ENCODE measurements around the gene TUBB3.
"Not testable (repeated sequence)": the region's sequence is repeated elsewhere in the genome, so short reads cannot be mapped to it uniquely, and the experiment has no call there.

DNA sequence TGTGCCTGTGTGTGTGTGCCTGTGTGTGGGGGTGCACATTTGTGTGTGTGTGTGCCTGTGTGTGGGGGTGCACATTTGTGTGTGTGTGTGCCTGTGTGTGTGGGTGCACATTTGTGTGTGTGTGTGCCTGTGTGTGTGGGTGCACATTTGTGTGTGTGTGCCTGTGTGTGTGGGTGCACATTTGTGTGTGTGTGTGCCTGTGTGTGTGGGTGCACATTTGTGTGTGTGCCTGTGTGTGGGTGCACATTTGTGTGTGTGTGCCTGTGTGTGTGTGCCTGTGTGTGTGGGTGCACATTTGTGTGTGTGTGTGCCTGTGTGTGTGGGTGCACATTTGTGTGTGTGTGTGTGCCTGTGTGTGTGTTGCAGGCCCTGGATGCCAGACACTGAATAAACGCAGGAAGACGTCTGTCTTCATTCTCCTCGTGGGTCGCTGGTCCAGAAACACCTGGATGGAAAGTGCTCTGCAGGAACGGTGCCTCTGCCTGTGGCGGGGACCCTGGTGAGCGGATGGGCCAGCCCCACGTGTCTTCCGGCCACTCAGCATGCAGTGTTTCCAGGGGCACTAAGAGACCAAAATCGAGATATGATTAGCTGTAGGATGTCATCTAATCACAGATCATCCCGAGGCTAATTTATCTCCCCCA lies 8.4 kb upstream of the TUBB3 start:
- not testable (repeated sequence) for TF ChIP-seq ATF1 (CRISPR knock-in tag; IDR thresholded peaks at IDR 0.05); ATF1 (tag; IDR thresholded peaks at IDR 0.05); PHF20 (IDR thresholded peaks at IDR 0.05; ENCODE audit: partially characterized antibody); CBX5 (IDR thresholded peaks at IDR 0.05; ENCODE audit: borderline replicate concordance, low read depth)
- TF ChIP-seq, protein P1, sequence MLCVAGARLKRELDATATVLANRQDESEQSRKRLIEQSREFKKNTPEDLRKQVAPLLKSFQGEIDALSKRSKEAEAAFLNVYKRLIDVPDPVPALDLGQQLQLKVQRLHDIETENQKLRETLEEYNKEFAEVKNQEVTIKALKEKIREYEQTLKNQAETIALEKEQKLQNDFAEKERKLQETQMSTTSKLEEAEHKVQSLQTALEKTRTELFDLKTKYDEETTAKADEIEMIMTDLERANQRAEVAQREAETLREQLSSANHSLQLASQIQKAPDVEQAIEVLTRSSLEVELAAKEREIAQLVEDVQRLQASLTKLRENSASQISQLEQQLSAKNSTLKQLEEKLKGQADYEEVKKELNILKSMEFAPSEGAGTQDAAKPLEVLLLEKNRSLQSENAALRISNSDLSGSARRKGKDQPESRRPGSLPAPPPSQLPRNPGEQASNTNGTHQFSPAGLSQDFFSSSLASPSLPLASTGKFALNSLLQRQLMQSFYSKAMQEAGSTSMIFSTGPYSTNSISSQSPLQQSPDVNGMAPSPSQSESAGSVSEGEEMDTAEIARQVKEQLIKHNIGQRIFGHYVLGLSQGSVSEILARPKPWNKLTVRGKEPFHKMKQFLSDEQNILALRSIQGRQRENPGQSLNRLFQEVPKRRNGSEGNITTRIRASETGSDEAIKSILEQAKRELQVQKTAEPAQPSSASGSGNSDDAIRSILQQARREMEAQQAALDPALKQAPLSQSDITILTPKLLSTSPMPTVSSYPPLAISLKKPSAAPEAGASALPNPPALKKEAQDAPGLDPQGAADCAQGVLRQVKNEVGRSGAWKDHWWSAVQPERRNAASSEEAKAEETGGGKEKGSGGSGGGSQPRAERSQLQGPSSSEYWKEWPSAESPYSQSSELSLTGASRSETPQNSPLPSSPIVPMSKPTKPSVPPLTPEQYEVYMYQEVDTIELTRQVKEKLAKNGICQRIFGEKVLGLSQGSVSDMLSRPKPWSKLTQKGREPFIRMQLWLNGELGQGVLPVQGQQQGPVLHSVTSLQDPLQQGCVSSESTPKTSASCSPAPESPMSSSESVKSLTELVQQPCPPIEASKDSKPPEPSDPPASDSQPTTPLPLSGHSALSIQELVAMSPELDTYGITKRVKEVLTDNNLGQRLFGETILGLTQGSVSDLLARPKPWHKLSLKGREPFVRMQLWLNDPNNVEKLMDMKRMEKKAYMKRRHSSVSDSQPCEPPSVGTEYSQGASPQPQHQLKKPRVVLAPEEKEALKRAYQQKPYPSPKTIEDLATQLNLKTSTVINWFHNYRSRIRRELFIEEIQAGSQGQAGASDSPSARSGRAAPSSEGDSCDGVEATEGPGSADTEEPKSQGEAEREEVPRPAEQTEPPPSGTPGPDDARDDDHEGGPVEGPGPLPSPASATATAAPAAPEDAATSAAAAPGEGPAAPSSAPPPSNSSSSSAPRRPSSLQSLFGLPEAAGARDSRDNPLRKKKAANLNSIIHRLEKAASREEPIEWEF (CRISPR knock-in tag; IDR thresholded peaks at IDR 0.05): not testable (repeated sequence)
- TF ChIP-seq, protein P2, sequence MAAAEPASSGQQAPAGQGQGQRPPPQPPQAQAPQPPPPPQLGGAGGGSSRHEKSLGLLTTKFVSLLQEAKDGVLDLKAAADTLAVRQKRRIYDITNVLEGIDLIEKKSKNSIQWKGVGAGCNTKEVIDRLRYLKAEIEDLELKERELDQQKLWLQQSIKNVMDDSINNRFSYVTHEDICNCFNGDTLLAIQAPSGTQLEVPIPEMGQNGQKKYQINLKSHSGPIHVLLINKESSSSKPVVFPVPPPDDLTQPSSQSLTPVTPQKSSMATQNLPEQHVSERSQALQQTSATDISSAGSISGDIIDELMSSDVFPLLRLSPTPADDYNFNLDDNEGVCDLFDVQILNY (CRISPR knock-in tag; IDR thresholded peaks at IDR 0.05): not testable (repeated sequence)
- TF ChIP-seq, protein P3, sequence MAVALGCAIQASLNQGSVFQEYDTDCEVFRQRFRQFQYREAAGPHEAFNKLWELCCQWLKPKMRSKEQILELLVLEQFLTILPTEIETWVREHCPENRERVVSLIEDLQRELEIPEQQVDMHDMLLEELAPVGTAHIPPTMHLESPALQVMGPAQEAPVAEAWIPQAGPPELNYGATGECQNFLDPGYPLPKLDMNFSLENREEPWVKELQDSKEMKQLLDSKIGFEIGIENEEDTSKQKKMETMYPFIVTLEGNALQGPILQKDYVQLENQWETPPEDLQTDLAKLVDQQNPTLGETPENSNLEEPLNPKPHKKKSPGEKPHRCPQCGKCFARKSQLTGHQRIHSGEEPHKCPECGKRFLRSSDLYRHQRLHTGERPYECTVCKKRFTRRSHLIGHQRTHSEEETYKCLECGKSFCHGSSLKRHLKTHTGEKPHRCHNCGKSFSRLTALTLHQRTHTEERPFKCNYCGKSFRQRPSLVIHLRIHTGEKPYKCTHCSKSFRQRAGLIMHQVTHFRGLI (CRISPR knock-in tag; IDR thresholded peaks at IDR 0.05): not testable (repeated sequence)

Measured in K562 (cell line).